PFSK-1 (cell line): Measurements from ENCODE around the gene ITFG2.

Experiments used
- FOXP2 ChIP-seq: optimal IDR thresholded peaks from 2 replicates; pipeline ENCODE3; 2011; ENCODE audit warnings: borderline replicate concordance, control low read depth, inconsistent platforms; ENCODE audit not compliant: insufficient read depth; ENCODE audit errors: extremely low read length, extremely low read depth
- POLR2AphosphoS5 ChIP-seq: IDR thresholded peaks from 2 replicates; pipeline ENCODE4 v1.6.1; 2012; ENCODE audit warnings: low read depth, mild to moderate bottlenecking, control low read depth, low read length, moderate library complexity
- SIN3A ChIP-seq: IDR thresholded peaks from 2 replicates; pipeline ENCODE4 v1.6.1; 2012; ENCODE audit warnings: mild to moderate bottlenecking, low read length, moderate library complexity, borderline replicate concordance; ENCODE audit not compliant: insufficient read depth
- TAF1 ChIP-seq: IDR thresholded peaks from 2 replicates; pipeline ENCODE4 v1.6.1; 2012; ENCODE audit warnings: low read length, control low read depth, borderline replicate concordance; ENCODE audit not compliant: insufficient read depth
- TF ChIP-seq, protein P1 (sequence below), 2 experiments: IDR thresholded peaks; 2 replicates each; pipeline versions ENCODE4 v1.6.1 to v1.8.0; 2011 to 2012; ENCODE audit warnings: low read depth in 2 of 2, low read length in 2 of 2, control low read depth in 1 of 2, inconsistent platforms in 1 of 2, mild to moderate bottlenecking in 1 of 2, moderate library complexity in 1 of 2; ENCODE audit not compliant: insufficient read depth in 1 of 2

ITFG2 gene

DNA sequence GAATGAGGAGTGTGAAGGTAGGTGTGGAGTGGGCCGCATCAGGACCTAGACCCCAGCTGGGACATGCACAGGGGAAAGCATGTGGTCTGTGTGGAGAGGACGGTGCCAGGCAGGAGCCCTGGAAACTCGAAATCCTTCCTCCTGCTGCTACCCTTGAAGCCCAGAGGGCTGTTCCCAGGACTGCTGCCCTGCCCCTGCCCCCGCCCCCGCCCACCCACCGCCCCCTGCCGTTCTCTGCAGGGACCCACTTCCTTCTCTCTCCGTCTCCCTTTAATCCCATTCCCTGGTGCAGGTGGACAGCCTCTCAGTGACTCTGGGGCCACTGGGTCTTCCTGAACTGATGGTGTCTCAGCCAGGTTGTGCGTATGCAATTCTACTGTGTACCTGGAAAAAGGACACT lies 8.0 kb downstream of the ITFG2 start:
- TF ChIP-seq TAF1 (no peak), POLR2AphosphoS5 (no peak), SIN3A (no peak), FOXP2 (no peak)
- TF ChIP-seq, protein P1, sequence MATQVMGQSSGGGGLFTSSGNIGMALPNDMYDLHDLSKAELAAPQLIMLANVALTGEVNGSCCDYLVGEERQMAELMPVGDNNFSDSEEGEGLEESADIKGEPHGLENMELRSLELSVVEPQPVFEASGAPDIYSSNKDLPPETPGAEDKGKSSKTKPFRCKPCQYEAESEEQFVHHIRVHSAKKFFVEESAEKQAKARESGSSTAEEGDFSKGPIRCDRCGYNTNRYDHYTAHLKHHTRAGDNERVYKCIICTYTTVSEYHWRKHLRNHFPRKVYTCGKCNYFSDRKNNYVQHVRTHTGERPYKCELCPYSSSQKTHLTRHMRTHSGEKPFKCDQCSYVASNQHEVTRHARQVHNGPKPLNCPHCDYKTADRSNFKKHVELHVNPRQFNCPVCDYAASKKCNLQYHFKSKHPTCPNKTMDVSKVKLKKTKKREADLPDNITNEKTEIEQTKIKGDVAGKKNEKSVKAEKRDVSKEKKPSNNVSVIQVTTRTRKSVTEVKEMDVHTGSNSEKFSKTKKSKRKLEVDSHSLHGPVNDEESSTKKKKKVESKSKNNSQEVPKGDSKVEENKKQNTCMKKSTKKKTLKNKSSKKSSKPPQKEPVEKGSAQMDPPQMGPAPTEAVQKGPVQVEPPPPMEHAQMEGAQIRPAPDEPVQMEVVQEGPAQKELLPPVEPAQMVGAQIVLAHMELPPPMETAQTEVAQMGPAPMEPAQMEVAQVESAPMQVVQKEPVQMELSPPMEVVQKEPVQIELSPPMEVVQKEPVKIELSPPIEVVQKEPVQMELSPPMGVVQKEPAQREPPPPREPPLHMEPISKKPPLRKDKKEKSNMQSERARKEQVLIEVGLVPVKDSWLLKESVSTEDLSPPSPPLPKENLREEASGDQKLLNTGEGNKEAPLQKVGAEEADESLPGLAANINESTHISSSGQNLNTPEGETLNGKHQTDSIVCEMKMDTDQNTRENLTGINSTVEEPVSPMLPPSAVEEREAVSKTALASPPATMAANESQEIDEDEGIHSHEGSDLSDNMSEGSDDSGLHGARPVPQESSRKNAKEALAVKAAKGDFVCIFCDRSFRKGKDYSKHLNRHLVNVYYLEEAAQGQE (IDR thresholded peaks at IDR 0.05; ENCODE audit: insufficient read depth in 1 of 2, low read depth in 2 of 2, low read length in 2 of 2) = no peak

DNA sequence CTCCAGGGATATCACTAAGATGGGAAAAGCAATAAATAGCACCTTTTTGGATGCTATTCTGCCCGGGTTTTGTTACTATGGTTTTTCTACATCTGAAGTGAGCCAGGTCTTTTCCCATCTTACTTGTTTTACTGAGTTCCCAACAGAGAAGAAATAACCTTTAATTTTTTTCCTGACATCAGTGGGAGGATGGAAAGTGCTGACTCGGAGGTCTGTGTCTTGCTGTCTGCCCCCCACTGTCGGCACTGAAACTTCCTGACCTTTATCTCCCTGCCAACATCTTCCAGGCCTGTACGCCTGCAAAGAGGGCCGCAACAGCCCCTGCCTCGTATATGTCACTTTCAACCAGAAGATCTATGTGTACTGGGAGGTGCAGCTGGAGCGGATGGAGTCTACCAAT lies 11.0 kb downstream of the ITFG2 start:
- TF ChIP-seq, protein P1 (IDR thresholded peaks at IDR 0.05; ENCODE audit: insufficient read depth in 1 of 2, low read depth in 2 of 2, low read length in 2 of 2) = no peak
- TF ChIP-seq TAF1 (no peak), FOXP2 (no peak), POLR2AphosphoS5 (no peak), SIN3A (no peak)

DNA sequence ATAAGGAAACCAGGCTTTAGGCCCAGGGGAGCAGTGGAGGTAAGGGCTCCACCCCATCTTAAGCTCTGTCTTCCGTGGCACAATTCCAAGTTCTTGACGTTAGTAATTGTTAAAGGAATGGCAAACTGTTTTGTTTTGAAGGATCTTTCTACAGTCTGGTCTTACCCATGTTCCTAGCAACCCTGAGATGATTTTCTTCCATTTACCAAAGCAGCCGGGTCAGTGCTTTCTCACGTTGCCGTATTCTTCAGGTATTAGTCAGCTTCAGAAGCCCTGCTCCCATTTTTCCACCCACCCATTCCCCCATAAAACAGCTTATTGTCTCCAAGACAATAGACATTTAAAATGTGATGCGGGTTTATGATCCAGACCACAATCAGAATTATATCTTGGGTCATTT lies 12.1 kb downstream of the ITFG2 start:
- no peak for TF ChIP-seq POLR2AphosphoS5
- TF ChIP-seq FOXP2 = no peak
- no peak for TF ChIP-seq TAF1
- no peak for TF ChIP-seq SIN3A
- TF ChIP-seq, protein P1 (IDR thresholded peaks at IDR 0.05; ENCODE audit: insufficient read depth in 1 of 2, low read depth in 2 of 2, low read length in 2 of 2) = no peak

DNA sequence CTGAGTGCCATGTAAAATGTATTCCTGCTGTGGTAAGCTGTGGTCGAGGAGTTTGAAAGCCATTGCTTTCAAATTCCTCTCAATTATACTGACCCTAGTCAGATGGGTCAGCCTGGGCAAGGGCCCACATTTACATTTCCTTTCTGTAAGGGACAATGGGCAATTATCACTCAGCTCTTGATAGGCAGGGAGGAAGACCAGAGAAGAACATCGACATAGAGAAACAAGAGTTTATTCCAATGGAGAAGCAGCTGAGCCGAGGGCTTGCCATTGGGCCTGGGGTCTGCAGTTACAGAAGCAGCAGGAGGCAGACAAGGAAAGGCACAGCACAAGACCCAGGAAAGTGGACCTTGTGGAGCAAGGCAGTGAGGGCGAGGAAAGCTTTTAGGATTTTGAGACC lies 12.7 kb downstream of the ITFG2 start:
- no peak for TF ChIP-seq POLR2AphosphoS5
- TF ChIP-seq FOXP2 = no peak
- TF ChIP-seq, protein P1 (IDR thresholded peaks at IDR 0.05; ENCODE audit: insufficient read depth in 1 of 2, low read depth in 2 of 2, low read length in 2 of 2) = no peak
- TF ChIP-seq SIN3A = no peak
- no peak for TF ChIP-seq TAF1

DNA sequence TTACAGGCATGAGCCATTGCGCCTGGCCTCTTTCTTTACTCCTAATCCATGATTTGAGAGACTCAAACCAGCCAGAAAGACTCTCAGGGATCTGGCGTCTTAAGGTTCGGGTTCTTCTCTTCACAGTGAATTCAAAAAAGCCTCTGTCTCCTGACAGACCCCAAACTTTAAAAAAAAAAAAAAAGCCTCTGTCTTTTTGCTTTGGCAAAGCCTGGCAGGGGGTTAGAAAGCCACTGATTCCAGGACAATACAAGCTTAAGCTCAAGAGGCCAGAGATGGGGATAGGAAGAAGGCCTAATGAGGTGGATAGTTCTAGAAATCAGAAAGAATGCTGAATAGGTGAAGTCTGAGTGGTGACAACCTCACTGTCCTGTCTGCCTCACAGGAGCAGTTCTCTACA lies 13.6 kb downstream of the ITFG2 start:
- no peak for TF ChIP-seq TAF1
